HG03159 (cell line): ENCODE results near the gene P3H3.
A peak's percentile ranks its signal among the peaks of the same experiment; 100 is the strongest.

ENCODE experiments used
- ATAC-seq: cut with Tn5 transposase; IDR thresholded peaks from one replicate; pipeline ENCODE4 v1.9.1; 2021; ENCODE audit warnings: mild to moderate bottlenecking, moderate library complexity; ENCODE audit not compliant: unreplicated experiment

P3H3 gene

GRCh38 chr12:6842075-6842474 lies 13.9 kb downstream of the P3H3 start:
- ATAC-seq, result no peak

GRCh38 chr12:6843118-6843902 lies 15.1 kb downstream of the P3H3 start:
- no peak for ATAC-seq

DNA sequence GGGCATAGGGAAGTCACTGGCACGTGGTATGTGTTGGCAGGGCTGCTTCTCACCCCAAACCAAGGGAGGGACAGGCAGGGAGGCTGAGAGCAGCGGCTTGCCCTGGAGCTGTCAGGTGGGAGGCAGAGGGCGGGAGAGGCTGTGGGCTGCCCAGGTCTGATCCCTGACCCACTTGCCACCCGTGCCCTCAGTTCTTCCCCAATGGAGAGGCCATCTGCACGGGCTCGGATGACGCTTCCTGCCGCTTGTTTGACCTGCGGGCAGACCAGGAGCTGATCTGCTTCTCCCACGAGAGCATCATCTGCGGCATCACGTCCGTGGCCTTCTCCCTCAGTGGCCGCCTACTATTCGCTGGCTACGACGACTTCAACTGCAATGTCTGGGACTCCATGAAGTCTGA lies 17.2 kb downstream of the P3H3 start:
- no peak for ATAC-seq

GRCh38 chr12:6846316-6846869 lies 18.2 kb downstream of the P3H3 start:
- ATAC-seq, result no peak

- ATAC-seq, result no peak
Measured at GRCh38 chr12:6847676-6848075, 19.5 kb downstream of the P3H3 start.

DNA sequence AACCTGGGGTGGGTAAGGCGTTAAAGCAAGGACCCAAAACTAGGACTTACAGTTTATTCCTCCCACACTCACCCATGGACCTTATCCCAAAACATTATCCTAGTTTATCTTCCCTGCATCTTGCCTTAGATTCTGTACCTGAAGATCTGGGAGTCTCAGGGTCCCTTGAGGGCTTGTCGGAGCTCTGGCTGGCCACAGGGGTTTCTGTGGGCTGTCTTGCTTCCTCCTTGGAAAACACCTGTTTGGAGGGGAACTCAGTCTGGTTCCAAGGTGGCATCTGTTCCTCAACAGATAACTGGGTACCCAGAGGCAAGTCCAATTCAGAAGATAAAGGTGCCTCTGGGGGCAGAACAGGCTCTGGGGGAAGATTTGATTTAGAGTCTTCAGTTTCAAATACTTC lies 21.2 kb downstream of the P3H3 start:
- no peak for ATAC-seq

DNA sequence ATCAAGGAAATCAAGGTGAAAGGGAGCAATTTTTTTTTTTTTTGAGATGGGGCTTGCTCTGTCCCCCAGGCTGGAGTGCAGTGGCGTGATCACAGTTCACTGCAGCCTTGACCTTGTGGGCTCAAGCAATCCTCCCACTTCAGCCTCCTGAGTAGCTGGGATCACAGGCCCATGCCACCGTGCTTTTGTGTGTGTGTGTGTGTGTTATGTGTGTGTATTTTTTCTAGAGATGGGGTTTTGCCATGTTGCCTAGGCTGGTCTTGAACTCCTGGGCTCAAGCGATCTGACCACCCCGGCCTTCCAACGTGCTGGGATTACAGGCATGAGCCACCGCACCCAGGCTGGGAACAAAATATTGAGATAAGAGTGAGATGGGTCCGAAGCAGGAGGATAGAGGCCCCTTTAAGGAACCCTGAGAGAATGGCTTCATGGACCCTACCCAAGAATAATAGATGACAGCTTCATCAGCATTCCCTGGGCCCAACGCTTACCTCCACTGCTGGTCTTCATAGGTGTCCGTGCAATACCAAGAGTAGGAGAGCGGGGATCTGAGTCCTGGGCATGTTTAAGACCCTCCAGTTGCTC lies 21.9 kb downstream of the P3H3 start:
- no peak for ATAC-seq

GRCh38 chr12:6850796-6851152 lies 22.6 kb downstream of the P3H3 start:
- ATAC-seq, result no peak

DNA sequence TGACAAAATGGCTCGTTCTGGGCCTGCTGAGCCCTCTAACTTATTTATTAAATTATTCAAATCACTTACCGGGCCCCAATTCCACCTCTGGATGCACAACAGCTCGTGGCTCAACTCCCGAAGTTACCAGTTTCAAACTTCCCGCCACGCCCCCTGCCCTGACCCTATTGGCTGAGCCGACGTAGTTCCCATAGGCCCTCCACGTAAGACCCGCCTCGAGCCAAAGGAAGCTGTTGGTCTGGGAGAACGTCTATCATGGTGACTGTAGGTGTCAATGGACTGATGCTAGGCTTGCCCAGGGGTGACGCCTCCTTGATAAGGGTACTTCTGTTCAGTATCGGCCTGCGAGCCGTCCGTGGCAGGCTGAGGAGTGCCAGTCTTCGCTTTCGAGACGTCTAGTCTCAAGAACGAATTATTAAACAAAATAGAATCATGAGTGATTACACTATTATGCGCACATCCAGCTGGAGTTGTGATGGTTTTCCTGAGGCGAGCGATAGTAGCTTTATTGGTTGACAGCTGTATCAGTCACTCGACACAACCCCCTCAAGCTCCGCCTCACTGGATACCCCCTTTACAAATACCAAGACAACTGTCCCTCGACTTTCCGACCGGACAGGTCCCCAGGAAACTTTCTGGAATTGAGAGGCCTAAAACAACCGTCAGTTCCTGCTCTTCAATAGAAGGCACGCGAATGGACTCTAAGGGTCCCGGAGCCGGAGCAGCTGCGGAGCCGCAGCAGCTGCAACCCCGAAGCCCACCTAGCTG lies 23.1 kb downstream of the P3H3 start, which contains the start of gene CDCA3:
CDCA3 (minus strand) TSS at position 134 of the 768 bp plus-strand sequence. CDS start 334 bp downstream, outside the sequence.
- peak; percentile 59 for ATAC-seq

- peak; percentile 68 for ATAC-seq
Measured at GRCh38 chr12:6851921-6852650, 23.9 kb downstream of the P3H3 start, which contains the start of gene USP5. TSS of gene USP5 (plus strand) at chr12:6852150. CDS start at chr12:6852180, 30 bp downstream.

DNA sequence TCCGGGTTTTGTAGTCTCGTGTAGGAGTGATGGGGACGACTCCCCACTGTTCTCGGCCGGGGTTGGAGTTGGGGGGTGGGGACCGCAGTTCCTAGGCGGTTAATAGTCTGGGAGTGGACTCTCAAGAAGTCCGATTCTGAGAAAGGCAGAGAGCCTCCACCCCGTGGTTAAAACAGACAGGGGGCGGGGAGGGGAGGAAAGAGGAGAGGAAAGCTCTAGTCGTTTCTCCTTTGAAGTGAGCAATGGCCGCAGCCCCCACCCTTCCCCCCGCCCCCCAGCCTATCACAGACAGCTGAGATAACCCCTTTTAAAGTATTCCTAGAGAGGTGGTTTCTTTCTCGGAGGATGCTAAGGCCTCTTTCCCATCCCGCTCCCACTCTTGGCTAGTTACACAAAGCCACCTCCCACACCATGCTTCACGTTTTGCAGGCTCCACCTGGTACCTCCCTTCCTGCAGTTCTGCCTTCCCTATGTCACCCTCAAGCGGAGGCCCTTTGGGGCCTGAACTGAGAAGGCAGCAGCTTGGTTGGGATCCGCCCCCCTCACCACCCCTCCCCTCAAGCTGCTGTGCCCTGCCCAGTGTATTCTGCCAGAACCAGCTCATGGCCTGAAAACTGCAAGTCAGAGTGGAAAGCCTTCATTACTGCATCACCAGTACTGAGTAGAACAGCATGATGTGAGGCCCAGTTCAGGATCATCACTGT lies 24.6 kb downstream of the P3H3 start:
- no peak for ATAC-seq

GRCh38 chr12:6853626-6854025 lies 25.4 kb downstream of the P3H3 start:
- ATAC-seq, result no peak

GRCh38 chr12:6854036-6854435 lies 25.8 kb downstream of the P3H3 start:
- no peak for ATAC-seq

DNA sequence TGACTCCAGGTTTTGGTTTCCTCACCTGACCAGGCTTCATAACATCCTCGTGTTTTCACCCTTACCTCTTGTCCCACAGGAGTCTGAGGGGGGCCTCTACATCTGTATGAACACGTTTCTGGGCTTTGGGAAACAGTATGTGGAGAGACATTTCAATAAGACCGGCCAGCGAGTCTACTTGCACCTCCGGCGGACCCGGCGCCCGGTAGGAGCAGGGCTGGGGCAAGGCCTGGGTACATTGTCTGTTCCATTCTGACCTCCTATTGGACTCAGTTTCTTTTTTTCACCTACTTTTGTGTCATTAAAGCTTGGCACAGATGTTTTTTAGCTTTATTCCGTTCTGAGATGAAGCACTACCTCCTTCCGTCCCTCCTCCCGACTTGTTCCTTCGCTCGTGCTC lies 27.1 kb downstream of the P3H3 start:
- ATAC-seq, result no peak

DNA sequence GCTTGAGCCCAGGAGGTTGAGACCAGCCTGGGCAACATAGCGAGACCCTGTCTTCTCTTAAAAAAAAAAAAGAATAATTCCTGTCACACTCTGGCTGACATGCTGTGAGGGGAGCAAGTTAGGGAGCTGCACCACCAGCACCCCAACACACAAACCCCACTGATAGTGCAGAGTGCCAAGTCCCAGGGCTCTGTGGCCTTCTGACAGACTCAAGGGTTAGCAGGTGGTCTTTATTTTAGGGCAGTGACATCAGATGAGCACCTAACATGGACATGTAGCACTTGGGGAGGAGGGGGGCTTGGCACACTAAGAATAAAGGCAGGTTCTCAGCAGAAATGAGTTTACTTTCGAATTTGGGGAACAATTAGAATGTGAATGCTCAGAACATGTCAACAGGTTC lies 30.6 kb downstream of the P3H3 start:
- no peak for ATAC-seq

DNA sequence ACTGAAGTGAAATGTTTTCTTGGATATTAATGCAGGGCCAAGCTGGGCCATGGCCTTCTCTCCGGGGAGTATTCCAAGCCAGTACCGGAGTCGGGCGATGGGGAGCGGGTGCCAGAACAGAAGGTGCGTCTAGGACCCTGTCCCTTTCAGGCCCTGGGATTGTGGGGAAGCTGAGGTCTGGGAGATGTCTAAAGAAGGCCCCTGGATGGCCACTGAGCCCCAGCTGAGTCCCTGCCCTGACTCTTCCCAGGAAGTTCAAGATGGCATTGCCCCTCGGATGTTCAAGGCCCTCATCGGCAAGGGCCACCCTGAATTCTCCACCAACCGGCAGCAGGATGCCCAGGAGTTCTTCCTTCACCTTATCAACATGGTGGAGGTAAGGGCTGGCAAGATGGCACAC lies 31.9 kb downstream of the P3H3 start:
- ATAC-seq, result no peak

DNA sequence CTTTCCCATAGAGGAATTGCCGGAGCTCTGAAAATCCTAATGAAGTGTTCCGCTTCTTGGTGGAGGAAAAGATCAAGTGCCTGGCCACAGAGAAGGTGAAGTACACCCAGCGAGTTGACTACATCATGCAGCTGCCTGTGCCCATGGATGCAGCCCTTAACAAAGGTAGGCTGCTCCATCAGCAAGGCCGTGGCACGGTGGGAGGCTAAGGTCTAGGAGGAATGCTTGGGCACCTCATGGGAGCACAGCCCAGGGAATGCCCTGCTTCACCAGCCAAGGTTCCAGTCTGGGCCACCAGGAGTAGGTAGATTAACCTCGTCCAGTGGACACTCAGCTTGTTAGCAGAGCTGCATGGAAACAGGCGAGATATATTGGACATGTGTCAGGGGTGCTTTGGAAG lies 32.7 kb downstream of the P3H3 start:
- no peak for ATAC-seq

DNA sequence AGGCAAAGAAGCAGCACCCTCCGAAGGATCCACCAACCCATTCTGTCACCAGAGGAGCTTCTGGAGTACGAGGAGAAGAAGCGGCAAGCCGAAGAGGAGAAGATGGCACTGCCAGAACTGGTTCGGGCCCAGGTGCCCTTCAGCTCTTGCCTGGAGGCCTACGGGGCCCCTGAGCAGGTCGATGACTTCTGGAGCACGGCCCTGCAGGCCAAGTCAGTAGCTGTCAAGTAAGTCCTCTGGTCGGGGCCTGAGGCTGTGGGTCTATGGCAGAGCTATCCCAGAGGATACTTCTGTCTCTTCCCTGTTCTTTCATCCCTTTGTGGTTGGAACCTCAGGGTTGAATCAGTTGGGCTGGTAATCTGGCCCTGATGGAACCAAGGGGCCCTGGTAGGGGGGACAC lies 33.2 kb downstream of the P3H3 start:
- no peak for ATAC-seq

GRCh38 chr12:6863033-6863432 lies 34.8 kb downstream of the P3H3 start:
- no peak for ATAC-seq

- no peak for ATAC-seq
Measured at GRCh38 chr12:6863586-6864321, 35.5 kb downstream of the P3H3 start.
